Activated gamma-delta T cell treated with Interleukin-2 at 50 U/mL for 16 hours (primary cell): ENCODE data around the gene NTRK2.
"Not testable (repeated sequence)": the region's sequence is repeated elsewhere in the genome, so short reads cannot be mapped to it uniquely, and the experiment has no call there.

Experiments used
- DNase-seq: peaks from one replicate; pipeline ENCODE4 v3.0.0-alpha.2; 2020

NTRK2 gene

GRCh38 chr9:85040821-85041465 is 371.4 kb downstream of the NTRK2 start:
- no peak for DNase-seq

- no peak for DNase-seq
Observed at GRCh38 chr9:85041466-85042137, 372.1 kb downstream of the NTRK2 start.

GRCh38 chr9:85042981-85043647 is 373.6 kb downstream of the NTRK2 start:
- DNase-seq, result no peak

GRCh38 chr9:85045271-85045670 is 375.7 kb downstream of the NTRK2 start:
- no peak for DNase-seq

DNA sequence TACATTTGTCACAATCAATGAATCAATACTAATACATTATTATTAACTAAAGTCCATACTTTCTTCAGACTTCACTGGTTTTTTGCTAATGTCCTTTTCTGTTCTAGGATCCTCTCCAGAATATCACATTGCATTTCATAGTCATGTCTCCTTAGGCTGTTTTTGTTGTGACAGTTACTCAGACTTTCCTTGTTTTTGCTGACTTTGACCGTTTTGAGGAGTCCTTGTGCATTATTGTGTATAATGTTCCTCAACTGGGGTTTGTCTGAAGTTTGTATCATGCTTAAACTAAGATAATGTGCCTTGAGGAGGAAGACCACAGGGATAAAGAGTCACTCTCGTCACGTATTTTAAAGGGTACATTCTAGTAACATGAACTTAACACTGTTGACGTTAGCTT is 376.9 kb downstream of the NTRK2 start:
- no peak for DNase-seq

GRCh38 chr9:85053206-85053786 is 383.8 kb downstream of the NTRK2 start:
- no peak for DNase-seq

DNA sequence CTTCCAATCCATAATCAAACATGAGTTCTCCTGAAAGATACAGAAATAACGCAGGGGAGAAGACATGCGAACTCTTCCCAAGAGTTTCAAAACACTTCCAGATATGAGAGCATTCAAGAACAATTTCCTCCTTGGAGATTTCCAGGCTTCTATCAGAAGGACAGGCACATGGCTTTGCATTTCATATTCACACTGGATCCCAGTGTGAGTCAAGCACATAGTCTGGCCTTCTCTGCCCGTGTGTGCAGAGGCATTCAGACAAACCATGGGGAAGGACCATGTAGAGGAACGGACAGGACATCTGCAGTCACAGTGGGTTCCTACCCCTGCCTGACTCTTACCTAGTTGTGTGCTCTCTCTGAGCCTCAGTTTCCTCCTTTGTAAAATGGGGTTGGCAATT is 384.5 kb downstream of the NTRK2 start:
- no peak for DNase-seq

DNA sequence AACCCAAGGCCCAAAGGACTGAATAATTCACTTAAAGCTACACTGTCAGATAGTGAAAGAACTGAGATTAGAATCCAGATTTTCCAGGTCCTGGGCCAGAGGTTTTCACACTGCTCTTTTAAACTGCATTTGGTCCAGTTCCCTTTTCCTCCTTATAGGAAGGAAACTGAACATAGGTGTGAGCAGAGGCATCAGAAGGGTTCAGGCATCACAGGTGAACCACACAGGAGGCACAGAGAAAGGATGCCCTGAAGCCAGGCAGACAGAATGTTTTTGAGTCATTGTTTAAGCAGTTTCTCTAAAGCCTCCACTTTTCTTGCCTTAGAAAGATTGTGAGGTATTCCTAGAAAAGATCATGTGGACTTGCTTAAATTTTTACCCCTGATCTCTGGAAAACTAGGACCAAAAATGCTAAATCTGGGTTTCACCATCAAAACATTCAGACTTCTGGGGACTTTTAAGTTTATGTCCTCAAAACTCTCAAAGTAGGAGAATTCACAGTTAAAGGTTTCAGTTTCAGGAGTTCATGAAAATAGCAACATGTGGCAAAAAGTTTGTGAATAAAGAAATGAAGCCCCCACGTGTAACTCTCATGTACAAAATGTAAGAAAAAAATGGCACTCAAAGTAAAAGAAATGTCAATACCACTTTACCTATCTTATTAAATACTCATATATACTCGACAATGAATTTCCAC is 386.1 kb downstream of the NTRK2 start:
- DNase-seq, result no peak

DNA sequence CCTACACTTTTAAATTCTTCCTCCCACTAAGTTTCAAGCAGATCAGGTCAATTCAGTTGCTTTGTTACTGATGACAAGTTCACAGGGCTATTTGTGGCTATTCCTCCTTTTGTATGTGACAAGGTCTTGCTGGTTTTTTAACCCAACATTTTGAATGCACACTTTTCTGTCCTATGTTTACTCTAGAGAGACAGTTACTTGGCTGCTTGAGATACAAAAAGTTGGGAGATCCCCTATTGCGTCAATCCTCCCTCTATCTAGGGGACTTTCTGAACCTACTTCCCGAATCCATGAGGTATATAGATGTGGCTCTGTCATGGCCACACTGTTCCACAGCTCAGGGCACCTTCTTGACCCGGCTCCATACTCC is 386.7 kb downstream of the NTRK2 start:
- DNase-seq, result no peak

GRCh38 chr9:85061969-85062368 is 392.4 kb downstream of the NTRK2 start:
- DNase-seq, result no peak

- DNase-seq, result no peak
Observed at GRCh38 chr9:85062385-85063022, 393.0 kb downstream of the NTRK2 start.

- DNase-seq, result no peak
Observed at GRCh38 chr9:85064811-85065371, 395.4 kb downstream of the NTRK2 start.

DNA sequence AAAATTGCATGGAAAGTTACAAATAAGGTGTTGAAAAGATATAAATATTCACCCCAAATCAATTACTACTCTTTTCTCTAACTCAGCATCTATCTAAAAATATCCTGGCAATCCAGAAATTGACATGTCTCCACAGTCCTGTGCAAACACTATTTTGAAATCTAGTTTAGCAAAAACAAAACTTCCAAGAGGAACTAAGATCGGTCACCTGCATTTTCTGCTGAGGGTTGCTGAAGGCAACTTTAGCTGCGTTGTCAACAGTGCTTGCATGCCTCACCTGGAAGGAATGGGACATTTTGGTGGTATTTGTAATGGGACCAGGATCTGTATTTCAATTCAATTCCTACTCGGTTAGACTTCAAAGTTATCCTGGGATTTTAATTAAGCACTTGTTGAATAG is 398.3 kb downstream of the NTRK2 start:
- no peak for DNase-seq

- DNase-seq, result not testable (repeated sequence)
Observed at GRCh38 chr9:85069421-85069820, 399.9 kb downstream of the NTRK2 start.
